Mucosa of gallbladder (tissue), 1 donor: ENCODE measurements around the gene ATP11B. TPM values are rescaled to one million over a fixed set of nuclear protein-coding genes. Genes with fewer than 3 reads are reported as not detected.

ENCODE experiments used
- DNase-seq: peaks from one replicate; pipeline ENCODE4 v3.0.0-alpha.2; 2020; ENCODE audit warnings: low spot score
- total RNA-seq: library from RNA; stranded (reverse); gene quantifications from one replicate; pipeline ENCODE4 v1.2.1, GENCODE V29; 2021
- donor health status: DM: no; HTN: no; CAD: no.

ATP11B gene
- total RNA-seq, 1 donor from 2014 or later: 89.9 TPM

GRCh38 chr3:182909318-182910040 is 116.2 kb downstream of the ATP11B start:
- no peak for DNase-seq

GRCh38 chr3:182910936-182911781 is 117.9 kb downstream of the ATP11B start:
- DNase-seq: no peak

DNA sequence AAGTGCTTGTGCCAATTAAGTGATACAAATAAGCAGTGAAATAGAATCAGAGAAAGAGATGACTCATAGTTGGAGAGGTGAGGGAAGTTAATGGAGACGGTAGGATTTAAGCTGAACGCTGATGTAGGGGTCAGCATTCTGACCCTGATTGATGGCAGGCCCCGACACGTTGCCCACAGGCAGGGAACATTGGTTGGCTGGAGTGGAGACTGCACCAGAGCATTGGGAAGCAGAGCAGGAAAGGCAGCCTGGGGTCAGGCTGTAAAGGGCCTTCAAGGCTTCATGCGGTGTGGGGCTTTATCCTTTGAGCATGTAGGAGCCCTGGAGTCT is 118.4 kb downstream of the ATP11B start:
- no peak for DNase-seq

- no peak for DNase-seq
These were observed 119.2 kb downstream of the ATP11B start for GRCh38 chr3:182912474-182912873.

DNA sequence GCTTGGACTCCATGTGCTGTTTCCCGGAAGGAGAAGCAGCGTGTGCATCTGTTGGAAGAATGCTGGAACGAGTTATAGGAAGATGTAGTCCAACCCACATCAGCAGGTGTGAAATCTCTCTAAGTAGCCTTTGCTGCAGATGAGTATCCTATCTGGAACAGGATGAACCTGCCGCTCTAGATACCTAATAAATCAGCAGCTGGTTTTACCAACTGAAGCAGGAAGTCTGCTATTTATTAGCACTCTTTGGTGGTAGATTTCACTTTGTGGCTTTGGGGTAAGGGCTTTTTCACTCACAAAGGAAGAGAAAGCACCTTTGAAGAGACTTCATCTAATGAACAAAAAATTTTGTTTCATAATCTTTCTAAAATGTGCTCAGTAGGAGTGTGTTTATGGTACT is 120.6 kb downstream of the ATP11B start:
- no peak for DNase-seq

DNA sequence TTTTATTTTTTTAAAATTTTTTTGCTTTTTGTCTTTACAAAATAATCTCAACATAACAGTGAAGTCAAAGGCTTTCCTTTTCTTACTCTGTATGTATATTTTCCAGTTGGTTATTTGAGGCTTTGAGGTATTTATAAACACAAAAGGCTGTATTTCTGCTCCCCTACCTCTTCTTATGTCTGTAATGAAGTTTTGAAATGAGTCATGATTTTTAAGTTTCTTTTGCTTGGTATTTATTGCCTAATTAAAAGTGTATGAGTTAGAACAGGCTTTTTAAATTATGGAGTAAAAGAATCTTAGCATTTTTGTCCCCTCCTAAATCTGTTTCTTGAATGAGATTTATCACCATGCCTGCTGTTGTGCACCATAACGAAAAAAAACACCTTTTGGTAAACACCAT is 121.0 kb downstream of the ATP11B start:
- no peak for DNase-seq

DNA sequence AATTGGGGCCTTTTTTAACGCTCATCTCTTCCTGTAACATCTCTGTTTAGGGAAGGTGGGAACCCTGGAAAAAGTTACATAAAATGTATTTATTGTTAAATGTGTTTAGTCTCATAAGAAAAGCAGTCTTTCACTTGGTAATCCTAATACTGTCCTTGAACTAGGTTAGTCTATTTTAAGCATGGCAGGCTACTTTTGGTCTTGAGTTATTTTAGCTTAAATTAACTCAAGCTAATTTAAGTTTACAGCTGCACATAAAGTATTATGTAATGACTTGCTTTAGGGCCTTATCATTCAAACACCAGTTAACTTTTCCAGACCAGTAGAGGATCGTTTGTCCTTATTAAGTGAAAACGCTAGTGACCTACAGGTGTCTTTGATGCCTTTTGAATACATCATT is 123.8 kb downstream of the ATP11B start:
- no peak for DNase-seq

DNA sequence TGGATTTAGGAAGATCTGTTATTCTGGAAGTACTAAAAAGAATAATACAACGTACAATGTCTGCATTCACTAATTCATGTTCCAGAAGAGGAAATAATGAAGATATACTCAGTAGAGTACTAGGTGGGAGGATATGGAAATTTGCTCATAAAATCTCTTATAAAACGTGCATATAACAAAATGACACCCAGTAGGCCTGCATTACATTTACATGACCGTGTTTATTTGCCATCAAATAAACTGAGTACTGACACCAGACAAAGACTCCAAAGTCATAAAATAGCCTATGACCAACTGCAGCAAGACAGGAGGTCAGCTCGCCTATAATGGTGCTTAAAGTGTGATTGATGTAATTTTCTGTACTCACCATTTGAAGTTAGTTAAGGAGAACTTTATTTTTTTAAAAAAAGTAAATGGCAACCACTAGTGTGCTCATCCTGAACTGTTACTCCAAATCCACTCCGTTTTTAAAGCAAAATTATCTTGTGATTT is 126.6 kb downstream of the ATP11B start:
- DNase-seq: no peak

GRCh38 chr3:182920515-182921084 is 127.3 kb downstream of the ATP11B start:
- DNase-seq: no peak

DNA sequence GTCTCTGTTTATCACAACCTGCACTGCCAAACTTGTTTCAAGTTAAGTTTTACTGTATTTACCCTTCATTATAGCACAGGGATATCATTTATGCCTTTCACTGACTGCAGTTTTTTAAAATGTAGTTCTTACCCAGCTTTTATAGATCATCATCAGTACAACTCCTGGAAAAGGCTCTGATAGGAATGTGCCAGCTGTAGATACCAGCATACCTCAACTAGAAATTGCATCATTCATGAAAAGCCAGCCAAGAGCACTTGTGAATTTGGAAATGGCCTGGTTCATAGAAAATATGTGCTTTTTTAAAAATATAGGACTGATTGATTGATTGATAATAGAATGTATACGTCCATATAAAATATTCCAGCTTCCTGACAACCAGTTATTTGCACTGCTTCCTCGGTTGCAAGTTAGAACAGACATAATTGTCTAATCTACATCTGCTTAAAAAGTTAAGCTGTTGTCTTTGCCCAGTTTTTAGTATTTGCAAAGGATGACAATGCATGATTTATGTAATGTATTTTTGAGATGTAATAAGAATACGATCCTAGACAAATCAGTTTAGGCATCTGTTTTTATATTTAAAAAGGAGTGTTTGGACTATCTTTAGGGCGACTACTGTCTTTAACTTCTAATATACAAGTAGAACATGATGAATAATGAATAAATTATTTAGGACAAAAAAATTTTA is 128.5 kb downstream of the ATP11B start:
- DNase-seq: no peak

GRCh38 chr3:182925330-182925943 is 132.1 kb downstream of the ATP11B start:
- no peak for DNase-seq

DNA sequence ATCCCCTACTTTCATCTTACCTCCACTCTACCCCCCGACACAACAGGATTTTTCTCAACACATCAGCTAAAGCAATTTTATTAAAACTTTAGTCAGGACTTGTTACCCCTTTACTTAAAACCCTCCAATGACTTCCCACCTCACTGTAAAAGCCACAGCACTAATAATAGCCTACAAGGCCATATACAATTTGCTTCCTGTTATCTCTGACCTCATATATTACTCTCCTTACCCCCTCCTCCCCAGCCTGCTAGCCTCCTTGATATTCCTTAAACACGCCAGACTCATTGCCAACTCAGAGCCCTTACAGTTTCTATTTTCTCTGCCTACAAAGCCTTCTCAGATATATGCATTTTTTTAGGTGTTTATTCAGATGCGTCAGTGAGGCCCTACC is 132.6 kb downstream of the ATP11B start:
- DNase-seq: no peak

GRCh38 chr3:182935803-182936202 is 142.5 kb downstream of the ATP11B start:
- DNase-seq: no peak

DNA sequence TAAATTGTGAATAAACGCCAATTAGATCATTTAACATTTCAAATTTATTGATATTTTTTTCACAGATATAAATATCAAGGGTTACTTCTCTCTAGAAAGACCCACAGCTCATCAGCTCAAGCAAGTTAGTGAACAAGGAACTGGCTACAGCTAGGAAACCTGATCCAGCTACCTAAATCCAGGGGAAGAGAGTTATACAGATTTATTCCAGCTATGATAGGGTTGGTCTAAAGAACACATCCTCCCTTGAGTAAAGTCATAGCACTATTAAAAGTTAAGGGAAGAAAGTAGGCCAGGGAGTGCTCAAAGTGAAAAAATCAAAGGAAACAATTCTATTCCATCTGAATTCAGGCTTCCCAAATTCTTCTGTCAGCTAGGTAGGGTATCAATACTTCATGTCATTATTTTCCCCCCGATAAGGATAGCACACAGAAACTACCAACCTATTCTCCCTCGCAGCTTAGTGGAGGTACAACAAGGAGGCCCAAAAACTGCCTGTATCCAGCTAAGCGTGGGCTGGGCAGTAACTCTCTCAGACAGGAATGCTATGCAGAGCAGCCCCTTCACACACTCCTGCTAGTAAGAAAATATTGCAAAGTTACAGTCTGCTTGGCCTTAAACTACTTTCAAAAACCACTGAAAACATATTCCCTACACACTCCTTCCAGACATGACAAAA is 143.1 kb downstream of the ATP11B start:
- no peak for DNase-seq

DNA sequence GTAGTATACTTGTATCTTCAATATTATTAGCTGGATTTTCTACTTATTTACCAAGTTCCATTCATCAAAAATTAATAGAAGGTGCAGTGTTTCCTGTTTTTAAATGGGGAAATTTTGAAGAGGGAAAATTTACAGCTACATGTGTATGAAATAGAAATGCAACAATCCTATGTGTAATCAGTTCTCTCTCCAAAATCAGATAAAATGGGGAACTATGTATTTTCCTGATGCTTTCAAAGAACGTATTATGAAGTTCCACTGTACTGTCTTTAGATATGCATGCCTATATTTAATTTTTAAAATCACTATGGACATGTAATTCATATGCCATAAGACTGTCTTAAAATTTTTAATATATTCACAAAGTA is 143.6 kb downstream of the ATP11B start:
- DNase-seq: no peak

- no peak for DNase-seq
These were observed 144.2 kb downstream of the ATP11B start for GRCh38 chr3:182937293-182938051.

DNA sequence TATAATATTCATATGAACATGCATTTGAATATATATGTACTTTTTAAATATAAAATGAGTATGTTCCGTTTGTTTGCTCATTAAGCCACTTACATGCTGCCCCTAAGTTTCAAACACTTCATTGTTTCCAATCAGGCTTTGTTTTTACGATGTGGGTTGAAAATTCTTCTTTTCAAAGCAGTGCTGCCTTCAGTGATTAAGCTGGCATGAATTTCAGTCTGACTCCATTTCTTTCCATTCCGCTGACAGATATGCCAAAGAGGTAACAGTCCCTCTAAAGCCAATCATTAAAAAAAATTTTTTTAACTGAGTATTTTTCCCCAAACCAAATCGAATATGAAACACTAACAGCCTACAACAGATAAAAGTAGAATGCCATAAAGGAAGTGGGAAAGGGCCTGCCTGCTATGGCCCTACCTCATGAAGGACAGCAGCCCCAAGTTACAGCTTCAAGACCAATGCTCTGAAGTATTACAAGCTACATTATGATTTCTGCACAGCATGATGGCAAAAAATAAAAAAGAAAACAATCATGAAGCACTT is 147.0 kb downstream of the ATP11B start:
- DNase-seq: no peak

- no peak for DNase-seq
These were observed 148.4 kb downstream of the ATP11B start for GRCh38 chr3:182941719-182942118.

- no peak for DNase-seq
These were observed 154.6 kb downstream of the ATP11B start for GRCh38 chr3:182947888-182948287.

GRCh38 chr3:182948305-182948704 is 155.0 kb downstream of the ATP11B start:
- no peak for DNase-seq
